GM19455 (cell line): Measurements from ENCODE around the gene LIPA.
"Not testable (repeated sequence)": the region's sequence is repeated elsewhere in the genome, so short reads cannot be mapped to it uniquely, and the experiment has no call there.

Source experiments
- ATAC-seq: cut with Tn5 transposase; IDR thresholded peaks from one replicate; pipeline ENCODE4 v1.9.1; 2021; ENCODE audit not compliant: unreplicated experiment

LIPA gene

GRCh38 chr10:89213191-89213808 is 38.3 kb downstream of the LIPA start:
- ATAC-seq, result no peak

- ATAC-seq, result no peak
Measured at GRCh38 chr10:89210794-89211425, 40.7 kb downstream of the LIPA start.

GRCh38 chr10:89209718-89210117 is 41.9 kb downstream of the LIPA start:
- ATAC-seq, result no peak

GRCh38 chr10:89207801-89208551 is 43.6 kb downstream of the LIPA start:
- no peak for ATAC-seq

- ATAC-seq, result no peak
Measured at GRCh38 chr10:89207181-89207800, 44.3 kb downstream of the LIPA start, which contains the start of gene CH25H. Gene CH25H (minus strand): TSS chr10:89207317. CDS start chr10:89207292, 25 bp downstream.

- ATAC-seq, result no peak
Measured at GRCh38 chr10:89206402-89207180, 45.0 kb downstream of the LIPA start.

GRCh38 chr10:89204621-89205185 is 46.9 kb downstream of the LIPA start:
- ATAC-seq, result no peak

- ATAC-seq, result no peak
Measured at GRCh38 chr10:89203237-89203636, 48.3 kb downstream of the LIPA start.

- no peak for ATAC-seq
Measured at GRCh38 chr10:89202033-89202425, 49.5 kb downstream of the LIPA start.

GRCh38 chr10:89201345-89202032 is 50.1 kb downstream of the LIPA start:
- ATAC-seq, result no peak

GRCh38 chr10:89197473-89197872 is 54.1 kb downstream of the LIPA start:
- no peak for ATAC-seq

- not testable (repeated sequence) for ATAC-seq
Measured at GRCh38 chr10:89191301-89191700, 60.3 kb downstream of the LIPA start.

- ATAC-seq, result no peak
Measured at GRCh38 chr10:89189211-89189734, 62.3 kb downstream of the LIPA start.

GRCh38 chr10:89185658-89186057 is 65.9 kb downstream of the LIPA start:
- no peak for ATAC-seq

GRCh38 chr10:89184638-89185037 is 66.9 kb downstream of the LIPA start:
- ATAC-seq, result no peak

- ATAC-seq, result no peak
Measured at GRCh38 chr10:89183571-89183970, 68.0 kb downstream of the LIPA start.

- no peak for ATAC-seq
Measured at GRCh38 chr10:89182894-89183293, 68.7 kb downstream of the LIPA start.

- no peak for ATAC-seq
Measured at GRCh38 chr10:89175816-89176215, 75.8 kb downstream of the LIPA start.

GRCh38 chr10:89173075-89173474 is 78.5 kb downstream of the LIPA start:
- ATAC-seq, result no peak

- ATAC-seq, result no peak
Measured at GRCh38 chr10:89171996-89172395, 79.6 kb downstream of the LIPA start.
